RWPE2 (cell line): ENCODE data around the gene KRT13.

Source experiments
- ATAC-seq: fragments of 200-7000 bp; cut with Tn5 transposase; 3 replicates; pipeline ENCODE4 v1.9.1; 2021; ENCODE audit warnings: low read depth
- DNase-seq: peaks from one replicate; pipeline ENCODE4 v3.0.0-alpha.2; 2020; ENCODE audit warnings: low spot score
- H3K27ac ChIP-seq: fragments of 450-650 bp; 2 replicates; pipeline ENCODE4 v1.5.1; 2017; ENCODE audit warnings: mild to moderate bottlenecking; ENCODE audit not compliant: poor library complexity, severe bottlenecking
- H3K27me3 ChIP-seq: fragments of 250-450 bp; sonication (Bioruptor Pico); 2 replicates; pipeline ENCODE4 v1.5.1; 2021; ENCODE audit warnings: mild to moderate bottlenecking, moderate library complexity; ENCODE audit not compliant: insufficient read depth, poor library complexity, severe bottlenecking
- H3K36me3 ChIP-seq: fragments of 250-450 bp; sonication (Bioruptor Pico); 2 replicates; pipeline ENCODE4 v1.5.1; 2020; ENCODE audit warnings: low read depth, mild to moderate bottlenecking, moderate library complexity
- H3K4me1 ChIP-seq: fragments of 250-450 bp; sonication (Bioruptor Pico); 2 replicates; pipeline ENCODE4 v1.5.1; 2021; ENCODE audit warnings: mild to moderate bottlenecking, moderate library complexity; ENCODE audit not compliant: insufficient read depth, poor library complexity, severe bottlenecking
- H3K4me3 ChIP-seq: fragments of 250-450 bp; sonication (Bioruptor Pico); 2 replicates; pipeline ENCODE4 v1.5.1; 2021; ENCODE audit warnings: mild to moderate bottlenecking, moderate library complexity; ENCODE audit not compliant: severe bottlenecking
- H3K9me3 ChIP-seq: fragments of 250-450 bp; sonication (Bioruptor Pico); 2 replicates; pipeline ENCODE4 v1.5.1; 2021; ENCODE audit warnings: mild to moderate bottlenecking, moderate library complexity; ENCODE audit not compliant: severe bottlenecking
- TF ChIP-seq, protein P1 (sequence below): fragments of 450-650 bp; IDR thresholded peaks from one replicate; pipeline ENCODE4 v1.5.1; 2017; ENCODE audit warnings: mild to moderate bottlenecking, moderate library complexity; ENCODE audit not compliant: poor library complexity, severe bottlenecking

KRT13 gene

DNA sequence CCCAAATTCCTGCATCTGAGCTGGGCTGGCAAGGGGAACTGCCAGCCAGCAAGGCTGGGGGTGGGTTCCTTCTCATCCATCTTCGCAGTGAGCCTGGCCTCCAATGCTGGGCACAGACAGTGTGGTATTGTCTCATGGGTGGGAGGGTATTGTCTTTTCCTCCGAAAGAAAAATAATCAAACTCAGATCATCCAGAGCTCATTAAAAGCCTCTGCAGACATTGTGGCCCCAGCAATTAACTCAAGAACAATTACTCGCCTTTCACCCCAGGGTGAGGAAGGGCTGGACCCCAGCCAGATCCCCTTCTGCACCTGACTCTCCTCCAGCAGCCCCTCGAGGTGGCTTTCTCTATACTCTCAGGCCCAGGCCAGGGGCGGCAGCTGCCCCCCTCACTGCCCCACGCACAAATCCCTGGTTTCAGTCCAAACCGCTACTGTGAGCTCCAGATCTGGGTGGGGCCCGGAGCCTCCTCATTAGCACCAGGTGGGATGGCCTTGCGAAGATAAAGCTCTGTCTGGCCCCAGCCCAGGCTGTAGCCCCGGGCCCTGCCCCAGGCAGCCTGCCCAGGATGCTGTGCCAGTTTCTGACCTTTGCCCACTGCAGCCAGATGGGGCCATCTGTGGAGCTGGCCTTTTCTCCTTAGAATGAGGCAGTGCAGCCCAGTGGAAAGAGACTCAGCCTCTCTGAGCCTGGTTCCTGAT is 15.6 kb upstream of the KRT13 start:
- Histone ChIP-seq H3K27me3 (no peaks in the 10 kb centered on the region), H3K27ac (peak overlapping the region; percentile 79), H3K4me3 (no peak overlapping the region), H3K36me3 (no peaks in the 10 kb centered on the region), H3K9me3 (no peaks in the 10 kb centered on the region), H3K4me1 (peaks cover 60% of the 10 kb centered on the region)
- ATAC-seq (no peak), DNase-seq (no peak)
- TF ChIP-seq, protein P1, sequence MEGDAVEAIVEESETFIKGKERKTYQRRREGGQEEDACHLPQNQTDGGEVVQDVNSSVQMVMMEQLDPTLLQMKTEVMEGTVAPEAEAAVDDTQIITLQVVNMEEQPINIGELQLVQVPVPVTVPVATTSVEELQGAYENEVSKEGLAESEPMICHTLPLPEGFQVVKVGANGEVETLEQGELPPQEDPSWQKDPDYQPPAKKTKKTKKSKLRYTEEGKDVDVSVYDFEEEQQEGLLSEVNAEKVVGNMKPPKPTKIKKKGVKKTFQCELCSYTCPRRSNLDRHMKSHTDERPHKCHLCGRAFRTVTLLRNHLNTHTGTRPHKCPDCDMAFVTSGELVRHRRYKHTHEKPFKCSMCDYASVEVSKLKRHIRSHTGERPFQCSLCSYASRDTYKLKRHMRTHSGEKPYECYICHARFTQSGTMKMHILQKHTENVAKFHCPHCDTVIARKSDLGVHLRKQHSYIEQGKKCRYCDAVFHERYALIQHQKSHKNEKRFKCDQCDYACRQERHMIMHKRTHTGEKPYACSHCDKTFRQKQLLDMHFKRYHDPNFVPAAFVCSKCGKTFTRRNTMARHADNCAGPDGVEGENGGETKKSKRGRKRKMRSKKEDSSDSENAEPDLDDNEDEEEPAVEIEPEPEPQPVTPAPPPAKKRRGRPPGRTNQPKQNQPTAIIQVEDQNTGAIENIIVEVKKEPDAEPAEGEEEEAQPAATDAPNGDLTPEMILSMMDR, result no peak

DNA sequence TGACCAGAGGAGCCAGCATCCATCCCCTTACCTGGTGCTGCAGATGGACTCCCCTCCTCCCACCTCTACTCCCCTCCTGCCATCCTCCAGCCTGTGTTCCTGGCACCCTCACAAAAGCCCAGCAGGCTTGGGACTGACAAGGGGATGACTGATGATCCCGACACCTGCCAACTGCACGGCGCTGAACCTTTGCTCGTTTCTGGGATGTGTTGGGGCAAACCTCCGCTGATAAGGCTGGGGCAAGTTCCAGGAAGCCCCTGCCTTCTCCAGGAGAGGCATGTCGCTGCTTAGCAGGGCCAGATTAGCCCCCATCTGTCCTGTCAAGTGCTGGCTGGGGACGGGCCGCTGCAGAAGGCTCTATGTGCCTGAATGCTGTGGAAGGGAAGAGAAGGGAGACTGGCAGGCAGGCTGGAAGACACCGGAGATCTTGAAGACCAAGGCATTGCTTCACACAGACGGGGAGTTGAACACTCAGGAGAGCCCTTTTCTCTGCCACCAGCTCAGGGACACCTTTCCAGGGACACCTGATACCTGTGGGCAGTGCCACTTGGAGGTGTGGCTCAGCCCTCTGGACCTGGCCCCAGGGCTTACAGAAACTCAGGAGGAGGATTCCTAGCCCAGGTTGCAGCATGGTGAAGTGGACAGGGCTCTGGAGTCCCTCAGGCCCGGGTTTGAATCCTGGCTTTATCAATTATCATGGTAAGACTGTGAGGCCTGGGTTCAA is 14.3 kb upstream of the KRT13 start:
- Histone ChIP-seq H3K4me3 (no peak overlapping the region), H3K36me3 (no peaks in the 10 kb centered on the region), H3K4me1 (peaks cover 60% of the 10 kb centered on the region), H3K27me3 (no peaks in the 10 kb centered on the region), H3K27ac (peak overlapping the region; percentile 79), H3K9me3 (no peaks in the 10 kb centered on the region)
- peak; percentile 88 for DNase-seq
- TF ChIP-seq, protein P1, result no peak
- peak; percentile 56 for ATAC-seq

DNA sequence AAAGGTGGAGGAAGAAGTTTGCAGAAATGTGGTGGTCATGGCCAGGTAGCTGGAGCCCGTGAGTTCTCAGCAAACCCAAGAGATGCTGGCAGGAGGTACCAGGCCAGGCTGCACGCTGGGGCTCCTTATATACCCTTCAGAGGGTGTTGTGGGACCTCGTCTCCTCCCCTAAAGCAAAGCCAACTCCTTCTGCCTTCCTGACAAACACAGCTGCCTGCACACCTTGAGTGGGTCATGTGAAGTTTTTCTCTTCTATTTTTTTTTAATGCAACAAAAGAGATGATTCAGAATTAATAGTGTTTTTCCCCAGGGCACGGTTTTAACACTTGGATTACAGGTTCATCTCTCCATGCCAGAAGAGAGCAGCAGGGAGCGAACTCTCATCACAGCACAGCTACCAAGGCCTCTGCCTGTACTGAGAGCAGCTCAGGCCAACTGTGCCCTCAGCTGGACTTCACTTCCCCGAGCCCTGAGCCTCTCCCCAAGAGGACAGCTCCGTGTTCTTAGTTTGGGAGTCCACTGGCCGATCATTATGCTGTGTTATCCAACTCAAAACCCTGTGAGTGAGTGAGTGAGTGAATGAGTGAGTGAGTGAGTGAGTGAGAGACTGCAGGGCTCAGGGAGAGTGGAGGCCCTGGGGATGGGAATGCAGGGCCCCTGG is 13.5 kb upstream of the KRT13 start, which contains the start of gene KRT15:
TSS of gene KRT15 (minus strand) at position 102 of the 661 bp plus-strand sequence. CDS start at position 39, 63 bp downstream.
- no peaks in the 10 kb centered on the region for H3K27me3 ChIP-seq
- H3K36me3 ChIP-seq, result no peaks in the 10 kb centered on the region
- H3K27ac ChIP-seq, result peak within 1 kb of the TSS; percentile 79
- TF ChIP-seq, protein P1, result peak; percentile 47
- ATAC-seq (peak; percentile 62), DNase-seq (no peak)
- no peak within 1 kb of the TSS for H3K4me3 ChIP-seq
- H3K4me1 ChIP-seq, result peaks cover 60% of the 10 kb centered on the region
- H3K9me3 ChIP-seq, result no peaks in the 10 kb centered on the region

DNA sequence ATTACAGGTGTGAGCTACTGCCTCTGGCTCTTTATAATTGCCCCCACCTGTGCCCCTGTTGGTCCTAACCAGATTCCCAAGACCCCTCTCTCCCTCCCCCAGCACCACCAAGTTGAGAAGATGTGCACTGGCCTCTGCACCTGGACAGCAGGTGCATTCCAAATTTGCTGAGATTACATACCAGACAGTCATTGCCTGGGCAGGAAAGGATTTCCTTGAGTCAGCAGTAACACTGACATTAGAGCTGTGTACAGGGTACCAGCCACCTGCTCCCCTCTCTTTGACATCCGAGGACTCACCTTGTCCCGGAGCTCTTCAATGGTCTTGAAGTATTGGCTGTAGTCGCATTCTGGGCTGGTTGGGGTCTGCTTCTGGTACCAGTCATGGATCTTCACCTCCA is 12.6 kb upstream of the KRT13 start:
- ATAC-seq (no peak), DNase-seq (no peak)
- TF ChIP-seq, protein P1, result no peak
- Histone ChIP-seq H3K4me3 (no peak overlapping the region), H3K36me3 (no peaks in the 10 kb centered on the region), H3K9me3 (no peaks in the 10 kb centered on the region), H3K27ac (peak overlapping the region; percentile 79), H3K27me3 (no peaks in the 10 kb centered on the region), H3K4me1 (peaks cover 56% of the 10 kb centered on the region)
